ENCODE data around the gene VTA1. TPM values are rescaled to one million over a fixed set of nuclear protein-coding genes. Genes with fewer than 3 reads are reported as not detected.

The VTA1 gene
- total RNA-seq, 1 donor from 2014 or later: 35.2 TPM

DNA sequence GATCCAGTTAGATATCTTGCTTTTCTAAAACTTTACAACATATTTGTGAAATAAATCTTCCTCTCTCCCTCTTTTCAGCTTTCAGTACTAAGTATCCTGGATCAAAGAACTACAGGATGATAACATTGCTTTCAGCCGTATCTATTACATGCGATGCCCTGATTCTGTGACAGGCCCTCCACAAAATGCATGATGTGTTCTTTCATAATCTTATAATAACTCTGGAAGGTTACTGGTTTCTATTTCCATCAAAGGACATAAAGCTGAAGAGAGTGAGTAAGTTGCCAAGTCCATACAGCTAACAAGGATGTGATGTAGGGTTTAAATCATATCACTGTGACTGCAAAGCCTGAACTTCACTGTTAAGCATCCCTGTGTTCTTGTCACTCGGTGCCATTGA, 91.8 kb downstream of the VTA1 start:
- intact Hi-C loops (cut with DNase I): no loop called here
- ATAC-seq: no peak
- TF ChIP-seq, protein P1, sequence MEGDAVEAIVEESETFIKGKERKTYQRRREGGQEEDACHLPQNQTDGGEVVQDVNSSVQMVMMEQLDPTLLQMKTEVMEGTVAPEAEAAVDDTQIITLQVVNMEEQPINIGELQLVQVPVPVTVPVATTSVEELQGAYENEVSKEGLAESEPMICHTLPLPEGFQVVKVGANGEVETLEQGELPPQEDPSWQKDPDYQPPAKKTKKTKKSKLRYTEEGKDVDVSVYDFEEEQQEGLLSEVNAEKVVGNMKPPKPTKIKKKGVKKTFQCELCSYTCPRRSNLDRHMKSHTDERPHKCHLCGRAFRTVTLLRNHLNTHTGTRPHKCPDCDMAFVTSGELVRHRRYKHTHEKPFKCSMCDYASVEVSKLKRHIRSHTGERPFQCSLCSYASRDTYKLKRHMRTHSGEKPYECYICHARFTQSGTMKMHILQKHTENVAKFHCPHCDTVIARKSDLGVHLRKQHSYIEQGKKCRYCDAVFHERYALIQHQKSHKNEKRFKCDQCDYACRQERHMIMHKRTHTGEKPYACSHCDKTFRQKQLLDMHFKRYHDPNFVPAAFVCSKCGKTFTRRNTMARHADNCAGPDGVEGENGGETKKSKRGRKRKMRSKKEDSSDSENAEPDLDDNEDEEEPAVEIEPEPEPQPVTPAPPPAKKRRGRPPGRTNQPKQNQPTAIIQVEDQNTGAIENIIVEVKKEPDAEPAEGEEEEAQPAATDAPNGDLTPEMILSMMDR (IDR thresholded peaks at IDR 0.05): no peak

DNA sequence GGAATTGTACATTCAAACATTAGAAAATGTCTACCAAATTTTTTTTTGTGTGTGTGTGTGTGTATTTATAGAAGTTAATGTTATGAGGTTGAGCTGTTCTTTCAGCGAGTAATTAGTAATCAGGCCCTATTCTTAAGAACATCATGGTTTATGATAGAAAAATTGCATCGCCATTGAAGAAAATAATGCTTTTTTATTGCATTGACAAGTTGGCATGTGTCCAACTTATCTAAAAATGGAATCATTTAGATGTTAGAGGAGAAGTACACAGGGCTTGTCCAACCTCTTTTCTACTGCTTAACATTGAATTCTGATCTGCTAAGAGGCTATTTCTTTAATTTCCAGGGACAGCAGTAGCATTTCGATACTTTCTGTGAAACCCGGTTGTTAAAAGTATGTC, 93.1 kb downstream of the VTA1 start:
- TF ChIP-seq, protein P1 (IDR thresholded peaks at IDR 0.05): no peak
- DNase-seq (no peak), ATAC-seq (no peak)
- intact Hi-C loops (cut with DNase I): no loop called here
- H3K4me3 ChIP-seq: no peak overlapping the region
- H3K9me3 ChIP-seq: no peaks in the 10 kb centered on the region
- H3K4me1 ChIP-seq: no peaks in the 10 kb centered on the region
- no peaks in the 10 kb centered on the region for H3K36me3 ChIP-seq
- H3K27me3 ChIP-seq (ENCODE audit: low read depth): no peaks in the 10 kb centered on the region
- H3K27ac ChIP-seq: no peak overlapping the region

More for the DNA sequence above, 91.8 kb downstream of the VTA1 start:
- H3K36me3 ChIP-seq: no peaks in the 10 kb centered on the region
- H3K4me1 ChIP-seq: no peaks in the 10 kb centered on the region
- DNase-seq: no peak
- no peaks in the 10 kb centered on the region for H3K9me3 ChIP-seq
- H3K4me3 ChIP-seq: no peak overlapping the region
- H3K27me3 ChIP-seq (ENCODE audit: low read depth): no peaks in the 10 kb centered on the region
- H3K27ac ChIP-seq: no peak overlapping the region

DNA sequence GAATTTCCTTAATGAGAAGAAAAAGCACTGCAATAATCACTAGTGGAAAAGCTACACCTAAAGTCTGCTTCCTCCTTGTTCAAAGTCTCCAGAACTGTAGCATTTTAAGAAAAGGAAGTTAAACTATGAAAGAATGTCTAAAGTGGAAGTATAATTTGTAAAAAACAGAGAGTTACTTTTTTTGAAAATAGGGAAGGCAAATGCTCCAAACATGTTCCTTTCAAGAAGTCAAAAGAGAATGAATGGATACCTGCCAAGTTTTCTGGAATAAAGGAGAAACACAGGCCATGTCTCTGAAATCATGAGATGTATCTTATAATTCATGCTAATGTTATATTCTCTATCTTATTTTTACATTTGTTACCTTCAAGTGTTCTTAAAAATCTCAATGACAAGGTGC, 94.0 kb downstream of the VTA1 start:
- ATAC-seq (no peak), DNase-seq (no peak)
- Histone ChIP-seq H3K4me3 (no peak overlapping the region), H3K4me1 (no peaks in the 10 kb centered on the region), H3K27ac (no peak overlapping the region), H3K36me3 (no peaks in the 10 kb centered on the region), H3K9me3 (no peaks in the 10 kb centered on the region), H3K27me3 (ENCODE audit: low read depth) (no peaks in the 10 kb centered on the region)
- TF ChIP-seq, protein P1 (IDR thresholded peaks at IDR 0.05): no peak
- intact Hi-C loops (cut with DNase I): no loop called here

DNA sequence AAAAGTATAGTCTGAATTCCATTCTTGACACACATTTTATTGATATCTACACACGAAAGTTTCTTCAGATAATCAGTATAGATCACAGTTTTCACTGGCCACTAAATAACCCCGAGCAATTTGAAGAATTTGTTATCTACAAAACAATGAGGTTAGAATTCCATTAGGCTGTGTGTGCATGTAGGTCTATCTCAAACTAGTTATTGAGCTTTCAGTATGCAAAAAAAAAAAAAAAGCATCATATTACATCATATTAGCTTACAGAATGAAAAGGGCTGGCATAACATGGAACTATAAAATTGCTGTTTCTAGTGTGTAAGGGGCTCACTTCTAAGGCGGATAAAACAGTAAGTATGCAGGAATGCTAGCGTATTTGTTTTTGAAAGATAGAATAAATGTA, 95.2 kb downstream of the VTA1 start:
- intact Hi-C loops (cut with DNase I): no loop called here
- Histone ChIP-seq H3K4me3 (no peak overlapping the region), H3K36me3 (no peaks in the 10 kb centered on the region), H3K27me3 (ENCODE audit: low read depth) (no peaks in the 10 kb centered on the region), H3K4me1 (no peaks in the 10 kb centered on the region), H3K27ac (no peak overlapping the region), H3K9me3 (no peaks in the 10 kb centered on the region)
- no peak for DNase-seq
- ATAC-seq: no peak
- TF ChIP-seq, protein P1 (IDR thresholded peaks at IDR 0.05): no peak

DNA sequence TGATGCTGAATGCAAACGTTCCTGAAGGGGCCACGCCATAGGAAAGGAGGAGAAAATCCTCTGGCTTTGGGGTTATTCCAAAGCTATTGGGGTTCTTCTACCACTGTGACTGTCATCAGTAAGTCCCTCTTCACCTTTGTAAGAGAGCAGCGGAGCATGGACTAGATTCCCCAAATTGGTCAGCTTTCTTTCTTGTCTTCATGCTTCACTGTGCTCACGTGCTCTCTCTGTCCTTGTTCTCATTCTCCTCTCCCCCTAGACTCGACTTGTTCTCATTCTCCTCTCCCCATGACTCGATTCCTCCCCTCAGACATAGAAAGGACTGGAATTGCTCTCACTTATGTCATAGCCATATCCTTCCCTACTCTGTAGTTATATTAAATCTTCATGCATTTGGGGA, 99.9 kb downstream of the VTA1 start:
- ATAC-seq (no peak), DNase-seq (no peak)
- Histone ChIP-seq H3K4me3 (no peak overlapping the region), H3K9me3 (no peaks in the 10 kb centered on the region), H3K27ac (no peak overlapping the region), H3K36me3 (no peaks in the 10 kb centered on the region), H3K27me3 (ENCODE audit: low read depth) (no peaks in the 10 kb centered on the region), H3K4me1 (no peaks in the 10 kb centered on the region)
- TF ChIP-seq, protein P1 (IDR thresholded peaks at IDR 0.05): no peak
- intact Hi-C loops (cut with DNase I): no loop called here

DNA sequence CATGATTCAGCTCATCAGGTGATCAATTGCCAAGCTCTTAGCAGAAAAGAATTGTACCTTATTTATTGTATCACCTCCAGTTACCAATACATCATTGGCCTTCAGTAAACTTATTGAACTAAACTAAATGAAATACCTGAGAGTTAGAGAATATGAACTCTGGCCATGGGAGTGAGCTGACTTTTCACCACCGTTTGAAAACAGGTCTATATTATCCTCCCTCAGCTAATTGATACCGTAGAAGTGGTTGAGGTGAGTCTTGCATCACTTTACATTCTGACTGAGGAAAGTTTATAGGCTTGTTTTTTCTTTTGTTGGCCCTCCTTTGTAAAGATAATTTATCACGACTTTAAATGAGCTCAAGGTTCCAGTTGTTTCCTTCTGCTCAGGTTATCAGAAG, 102.2 kb downstream of the VTA1 start:
- Histone ChIP-seq H3K27ac (no peak overlapping the region), H3K9me3 (no peaks in the 10 kb centered on the region), H3K36me3 (no peaks in the 10 kb centered on the region), H3K4me1 (no peaks in the 10 kb centered on the region), H3K4me3 (no peak overlapping the region), H3K27me3 (ENCODE audit: low read depth) (no peaks in the 10 kb centered on the region)
- intact Hi-C loops (cut with DNase I): no loop called here
- DNase-seq (no peak), ATAC-seq (no peak)
- TF ChIP-seq, protein P1 (IDR thresholded peaks at IDR 0.05): no peak

All from lower lobe of right lung (tissue), 2 donors.